Suprapubic skin (tissue), 4 donors: ENCODE results near the gene ST6GAL2. TPM values are rescaled to one million over a fixed set of nuclear protein-coding genes. Genes with fewer than 3 reads are reported as not detected.

Experiments used
- DNase-seq, 2 donors: peaks; one replicate each; pipeline ENCODE4 v3.0.0-alpha.2; 2019; ENCODE audit warnings: low spot score in 2 of 2
- H3K27ac ChIP-seq: fragments of 200-600 bp; sonication (generic); one replicate; pipeline ENCODE4 v1.5.1; 2019
- H3K27me3 ChIP-seq: fragments of 200-600 bp; sonication (generic); one replicate; pipeline ENCODE4 v1.5.1; 2019
- H3K36me3 ChIP-seq: fragments of 200-600 bp; sonication (generic); one replicate; pipeline ENCODE4 v1.5.1; 2019
- H3K4me1 ChIP-seq: fragments of 200-600 bp; sonication (generic); one replicate; pipeline ENCODE4 v1.5.1; 2019
- H3K4me3 ChIP-seq: fragments of 200-600 bp; sonication (generic); one replicate; pipeline ENCODE4 v1.5.1; 2019; ENCODE audit warnings: mild to moderate bottlenecking
- H3K9me3 ChIP-seq: fragments of 200-600 bp; sonication (generic); one replicate; pipeline ENCODE4 v1.5.1; 2019
- CTCF ChIP-seq, 2 donors: fragments of 200-600 bp in 1 of 2; fragments of 450-650 bp in 1 of 2; sonication (generic) in 1 of 2; IDR thresholded peaks; one replicate each; pipeline ENCODE4 v1.5.1; 2016 to 2019; ENCODE audit warnings: antibody characterized with exemption in 2 of 2, mild to moderate bottlenecking in 1 of 2, moderate library complexity in 1 of 2
- EP300 ChIP-seq: sonication (generic); formaldehyde crosslinking; IDR thresholded peaks from one replicate; pipeline ENCODE4 v1.6.1; 2017; ENCODE audit warnings: antibody characterized with exemption
- POLR2A ChIP-seq, 2 donors: fragments of 450-650 bp; IDR thresholded peaks; one replicate each; pipeline ENCODE4 v1.6.1; 2017; ENCODE audit warnings: antibody characterized with exemption in 2 of 2, mild to moderate bottlenecking in 2 of 2, moderate library complexity in 2 of 2
- POLR2AphosphoS5 ChIP-seq, 3 donors: sonication (generic); formaldehyde crosslinking; IDR thresholded peaks; one replicate each; pipeline ENCODE4 v1.6.1; 2017; ENCODE audit warnings: antibody characterized with exemption in 3 of 3
- WGBS: methylation state at CpG from one replicate; pipeline ENCODE4 v1.1.5; 2018; 5-methylcytosine and 5-hydroxymethylcytosine counted together
- total RNA-seq, 4 donors: library from RNA; depleted of rRNA; stranded (reverse); fragments of >200 nt; gene quantifications; one replicate each; pipeline ENCODE4 v1.1.0, GENCODE V29; 2016

The ST6GAL2 gene
- total RNA-seq, 4 donors from 2014 or later, result 0.79 to 5.3 (median 1.3) TPM

DNA sequence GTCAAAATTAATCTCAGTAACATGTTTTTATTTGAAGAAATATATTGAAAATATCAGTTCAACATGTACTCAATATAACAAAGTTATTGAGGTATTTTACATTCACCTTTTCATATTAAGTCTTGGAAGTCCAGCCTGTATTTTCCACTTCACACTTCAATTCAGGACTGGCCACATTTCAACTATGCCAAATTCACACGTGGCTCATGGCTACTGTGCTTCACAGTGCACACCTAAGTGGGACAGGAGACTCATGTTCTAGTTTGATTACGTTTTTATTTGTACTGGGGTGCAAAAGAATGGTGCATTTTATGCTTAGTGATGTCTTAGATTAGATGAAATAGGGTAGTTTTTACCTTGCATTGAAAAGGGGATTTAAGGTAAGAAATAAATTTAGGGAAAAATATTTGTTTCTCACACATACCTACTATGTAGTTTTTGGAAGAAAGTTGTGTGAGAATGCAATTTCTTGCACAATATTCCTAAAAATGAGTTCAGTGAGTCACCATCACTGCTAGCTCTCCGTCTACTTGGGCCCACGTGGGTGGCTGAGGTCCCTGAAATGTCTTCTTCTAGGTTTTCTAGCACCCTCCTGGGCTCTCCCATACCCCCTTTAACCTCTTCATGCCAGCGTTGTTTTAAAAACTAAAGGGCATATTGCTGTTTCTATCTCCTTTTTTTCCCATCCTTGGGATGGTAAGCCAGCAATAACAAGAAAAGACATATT, 87.0 kb downstream of the ST6GAL2 start:
- no peaks in the 10 kb centered on the region for H3K27me3 ChIP-seq
- H3K27ac ChIP-seq, result no peak overlapping the region
- H3K36me3 ChIP-seq, result no peaks in the 10 kb centered on the region
- no peaks in the 10 kb centered on the region for H3K9me3 ChIP-seq
- no peak overlapping the region for H3K4me3 ChIP-seq
- DNase-seq, result no peak
- no peak for TF ChIP-seq POLR2A (IDR thresholded peaks at IDR 0.05)
- TF ChIP-seq POLR2AphosphoS5 (IDR thresholded peaks at IDR 0.05), result no peak
- TF ChIP-seq CTCF (IDR thresholded peaks at IDR 0.05), result no peak
- TF ChIP-seq EP300, result no peak
- no peaks in the 10 kb centered on the region for H3K4me1 ChIP-seq
- 70% methylated on average over 5 of the region's 5 CpGs for WGBS

- H3K27ac ChIP-seq, result no peak overlapping the region
- H3K4me3 ChIP-seq, result no peak overlapping the region
- H3K4me1 ChIP-seq, result no peaks in the 10 kb centered on the region
- TF ChIP-seq POLR2AphosphoS5 (IDR thresholded peaks at IDR 0.05) (no peak), EP300 (no peak), POLR2A (IDR thresholded peaks at IDR 0.05) (no peak), CTCF (IDR thresholded peaks at IDR 0.05) (no peak)
- H3K9me3 ChIP-seq, result no peaks in the 10 kb centered on the region
- 89% methylated on average over 5 of the region's 5 CpGs for WGBS
- no peak for DNase-seq
- H3K27me3 ChIP-seq, result no peaks in the 10 kb centered on the region
- H3K36me3 ChIP-seq, result no peaks in the 10 kb centered on the region
Observed at GRCh38 chr2:106797494-106797893, 88.5 kb downstream of the ST6GAL2 start.

GRCh38 chr2:106792671-106793070, 93.3 kb downstream of the ST6GAL2 start:
- Histone ChIP-seq H3K27me3 (no peaks in the 10 kb centered on the region), H3K27ac (no peak overlapping the region), H3K36me3 (no peaks in the 10 kb centered on the region), H3K9me3 (no peaks in the 10 kb centered on the region), H3K4me3 (no peak overlapping the region), H3K4me1 (no peaks in the 10 kb centered on the region)
- TF ChIP-seq POLR2AphosphoS5 (IDR thresholded peaks at IDR 0.05) (no peak), CTCF (IDR thresholded peaks at IDR 0.05) (no peak), POLR2A (IDR thresholded peaks at IDR 0.05) (no peak), EP300 (no peak)
- DNase-seq, result no peak
- 69% methylated on average over 2 of the region's 2 CpGs for WGBS

DNA sequence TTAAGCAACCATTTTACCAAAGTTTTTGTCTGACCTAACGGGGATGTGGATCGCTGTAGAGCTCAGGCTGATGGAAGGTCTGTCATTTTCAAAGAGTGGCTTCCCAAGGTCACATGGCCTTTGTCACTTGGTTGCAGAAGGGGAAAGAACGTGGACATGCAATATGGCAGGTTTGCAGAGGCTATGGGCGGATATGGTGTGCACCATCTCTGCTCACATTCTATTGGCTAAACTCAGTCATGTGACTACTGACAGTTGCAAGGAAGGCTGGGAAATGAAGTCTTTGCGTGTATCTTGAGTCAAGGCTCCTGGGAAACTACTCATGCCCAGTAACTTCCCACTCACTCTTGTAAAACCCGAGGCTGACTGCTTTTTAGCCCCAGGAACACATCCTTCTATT, 96.8 kb downstream of the ST6GAL2 start:
- no peak for DNase-seq
- no peaks in the 10 kb centered on the region for H3K36me3 ChIP-seq
- no peak overlapping the region for H3K4me3 ChIP-seq
- H3K9me3 ChIP-seq, result no peaks in the 10 kb centered on the region
- no peak overlapping the region for H3K27ac ChIP-seq
- no peaks in the 10 kb centered on the region for H3K27me3 ChIP-seq
- H3K4me1 ChIP-seq, result no peaks in the 10 kb centered on the region
- TF ChIP-seq POLR2AphosphoS5 (IDR thresholded peaks at IDR 0.05) (no peak), EP300 (no peak), CTCF (IDR thresholded peaks at IDR 0.05) (no peak), POLR2A (IDR thresholded peaks at IDR 0.05) (no peak)
- 84% methylated on average over 6 of the region's 6 CpGs for WGBS

DNA sequence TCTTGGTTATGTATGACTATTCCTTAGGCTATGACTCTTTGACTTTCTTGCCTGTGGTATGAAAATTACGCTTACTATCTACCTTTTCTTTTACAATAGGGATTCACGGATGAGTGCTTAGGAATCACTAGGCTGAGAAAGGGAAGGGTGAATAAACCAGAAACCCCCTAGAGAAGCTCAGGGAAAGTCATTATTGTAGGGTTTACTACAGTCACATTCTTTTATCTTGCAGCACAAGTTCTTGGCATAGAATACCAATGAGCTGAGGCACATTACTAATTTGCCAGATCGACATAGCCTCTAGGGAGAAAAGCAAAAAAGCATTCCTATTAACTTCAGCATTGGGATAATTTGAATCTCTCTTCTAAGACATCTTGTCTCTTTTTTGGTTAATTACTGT, 103.3 kb downstream of the ST6GAL2 start:
- Histone ChIP-seq H3K27ac (no peak overlapping the region), H3K4me1 (no peaks in the 10 kb centered on the region), H3K9me3 (no peaks in the 10 kb centered on the region), H3K4me3 (no peak overlapping the region), H3K36me3 (no peaks in the 10 kb centered on the region), H3K27me3 (no peaks in the 10 kb centered on the region)
- WGBS, result 39% methylated on average over 3 of the region's 3 CpGs
- no peak for TF ChIP-seq CTCF (IDR thresholded peaks at IDR 0.05)
- no peak for TF ChIP-seq EP300
- no peak for TF ChIP-seq POLR2AphosphoS5 (IDR thresholded peaks at IDR 0.05)
- TF ChIP-seq POLR2A (IDR thresholded peaks at IDR 0.05), result no peak
- DNase-seq, result no peak
